ENCODE measurements around the gene SMIM20. TPM values are rescaled to one million over a fixed set of nuclear protein-coding genes. Genes with fewer than 3 reads are reported as not detected.
"Not testable (repeated sequence)": the region's sequence is repeated elsewhere in the genome, so short reads cannot be mapped to it uniquely, and the experiment has no call there.

SMIM20 gene
- total RNA-seq, 1 donor from 2014 or later: 39.5 TPM

- DNase-seq: peak; percentile 33
Observed at GRCh38 chr4:25890571-25891485, 23.2 kb upstream of the SMIM20 start.

GRCh38 chr4:25892796-25893195, 21.2 kb upstream of the SMIM20 start:
- peak; percentile 83 for DNase-seq

GRCh38 chr4:25896776-25897539, 17.1 kb upstream of the SMIM20 start:
- DNase-seq: no peak

- DNase-seq: no peak
Observed at GRCh38 chr4:25900310-25900709, 13.7 kb upstream of the SMIM20 start.

- no peak for DNase-seq
Observed at GRCh38 chr4:25901030-25901430, 13.0 kb upstream of the SMIM20 start.

- peak; percentile 36 for DNase-seq
Observed at GRCh38 chr4:25903900-25904747, 9.9 kb upstream of the SMIM20 start.

- DNase-seq: no peak
Observed at GRCh38 chr4:25904748-25905082, 9.3 kb upstream of the SMIM20 start.

- no peak for DNase-seq
Observed at GRCh38 chr4:25905371-25905770, 8.6 kb upstream of the SMIM20 start.

GRCh38 chr4:25906113-25906512, 7.9 kb upstream of the SMIM20 start:
- not testable (repeated sequence) for DNase-seq

GRCh38 chr4:25908491-25908901, 5.5 kb upstream of the SMIM20 start:
- DNase-seq: no peak

GRCh38 chr4:25911356-25911755, 2.7 kb upstream of the SMIM20 start:
- no peak for DNase-seq

GRCh38 chr4:25913056-25913850, 767 bp upstream of the SMIM20 start:
- peak; percentile 55 for DNase-seq

GRCh38 chr4:25914670-25915352, 791 bp downstream of the SMIM20 start:
- no peak for DNase-seq

GRCh38 chr4:25915353-25915705, 1.3 kb downstream of the SMIM20 start:
- peak; percentile 71 for DNase-seq

- DNase-seq: no peak
Observed at GRCh38 chr4:25916870-25917269, 2.9 kb downstream of the SMIM20 start.

GRCh38 chr4:25919676-25920075, 5.7 kb downstream of the SMIM20 start:
- DNase-seq: no peak

- no peak for DNase-seq
Observed at GRCh38 chr4:25921922-25922321, 7.9 kb downstream of the SMIM20 start.

GRCh38 chr4:25922812-25923369, 8.9 kb downstream of the SMIM20 start:
- DNase-seq: no peak

- DNase-seq: no peak
Observed at GRCh38 chr4:25923745-25924144, 9.7 kb downstream of the SMIM20 start.

- DNase-seq: peak; percentile 54
Observed at GRCh38 chr4:25925486-25926201, 11.6 kb downstream of the SMIM20 start.
